ENCODE results near the gene CLPTM1L.
A peak's percentile ranks its signal among the peaks of the same experiment; 100 is the strongest.
"Not testable (repeated sequence)": the region's sequence is repeated elsewhere in the genome, so short reads cannot be mapped to it uniquely, and the experiment has no call there.

The CLPTM1L gene

DNA sequence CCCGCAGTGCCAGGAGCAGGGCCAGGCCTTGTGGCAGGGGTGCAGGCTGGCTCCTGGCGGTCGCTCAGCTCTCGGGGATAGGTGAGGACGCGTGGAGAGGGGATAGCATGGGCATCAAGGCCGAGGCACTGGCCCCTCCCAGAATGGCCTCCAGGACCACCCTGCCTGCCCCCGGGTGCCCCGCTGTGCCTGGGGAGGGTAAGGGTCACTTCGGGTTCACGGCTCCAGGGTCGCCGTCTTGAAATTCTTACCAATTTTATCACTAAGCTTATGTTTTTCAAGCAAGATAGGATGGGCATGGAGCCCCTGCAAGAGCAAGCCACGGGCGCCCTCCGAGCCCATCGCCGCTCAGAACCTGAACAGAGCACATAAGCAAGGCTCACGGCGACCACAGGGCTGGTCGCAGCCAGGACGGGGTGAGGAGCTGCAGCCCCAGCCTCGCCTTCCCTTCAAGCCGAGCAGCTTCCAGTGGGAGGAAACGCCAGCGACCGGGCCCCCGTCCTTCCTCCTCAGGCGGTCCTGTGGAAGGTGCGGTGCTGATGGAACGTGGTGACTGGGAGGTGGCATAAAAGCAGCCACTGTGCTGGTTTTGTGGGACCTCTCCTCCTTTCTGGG lies 14.2 kb upstream of the CLPTM1L start:
- DNase-seq, result no peak

DNA sequence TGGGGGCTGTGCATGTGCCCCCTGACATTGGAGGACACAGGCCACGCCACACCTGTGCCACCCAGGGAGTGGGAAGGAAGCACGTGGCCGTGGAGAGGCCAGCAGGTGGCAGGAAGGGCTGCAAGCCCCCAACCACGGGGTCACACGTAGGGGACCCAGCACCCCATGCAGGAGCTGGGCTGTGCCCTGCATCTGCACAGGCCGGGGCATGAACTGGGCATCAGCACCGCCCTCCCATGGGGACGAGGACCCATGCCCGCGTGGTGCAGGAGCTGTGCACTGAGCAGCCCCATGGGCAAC lies 13.8 kb upstream of the CLPTM1L start:
- no peak for DNase-seq

DNA sequence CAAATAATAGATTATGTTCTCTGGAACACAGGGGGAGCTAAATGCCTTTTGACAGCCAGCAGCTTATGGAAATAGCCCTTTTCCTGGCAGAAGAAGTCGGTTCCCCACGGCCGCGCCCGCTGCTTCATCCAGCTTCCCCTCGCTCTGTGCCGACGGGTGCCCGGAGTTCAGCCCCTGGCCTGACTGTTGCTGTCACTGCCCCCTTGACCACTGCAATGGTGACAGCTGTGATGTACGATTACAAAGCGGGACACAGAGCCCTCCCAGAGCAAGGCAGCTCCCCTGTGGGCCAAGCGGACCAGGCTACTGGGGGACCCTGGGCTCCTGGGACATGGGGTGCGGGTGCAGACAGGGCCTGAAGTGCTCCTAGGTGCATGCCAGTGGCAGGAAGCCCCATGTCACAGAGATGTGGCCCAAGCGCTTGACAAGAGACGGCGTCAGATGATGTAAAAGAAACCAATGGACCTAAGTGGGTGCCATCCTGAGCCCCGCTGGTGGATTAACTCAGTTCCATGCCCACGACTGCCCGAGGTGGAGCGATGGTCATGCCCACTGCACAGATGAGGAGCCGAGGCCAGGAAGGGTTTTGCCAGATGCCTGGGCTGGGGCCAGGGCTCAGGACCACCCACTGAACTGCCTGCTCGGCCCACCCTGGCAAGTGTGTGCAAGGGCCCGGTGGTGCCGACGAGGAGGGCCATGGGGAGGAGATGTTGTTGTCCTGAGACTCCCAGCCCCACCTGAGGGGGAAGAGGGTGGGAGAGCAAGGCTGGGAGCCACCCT lies 13.2 kb upstream of the CLPTM1L start:
- no peak for DNase-seq

DNA sequence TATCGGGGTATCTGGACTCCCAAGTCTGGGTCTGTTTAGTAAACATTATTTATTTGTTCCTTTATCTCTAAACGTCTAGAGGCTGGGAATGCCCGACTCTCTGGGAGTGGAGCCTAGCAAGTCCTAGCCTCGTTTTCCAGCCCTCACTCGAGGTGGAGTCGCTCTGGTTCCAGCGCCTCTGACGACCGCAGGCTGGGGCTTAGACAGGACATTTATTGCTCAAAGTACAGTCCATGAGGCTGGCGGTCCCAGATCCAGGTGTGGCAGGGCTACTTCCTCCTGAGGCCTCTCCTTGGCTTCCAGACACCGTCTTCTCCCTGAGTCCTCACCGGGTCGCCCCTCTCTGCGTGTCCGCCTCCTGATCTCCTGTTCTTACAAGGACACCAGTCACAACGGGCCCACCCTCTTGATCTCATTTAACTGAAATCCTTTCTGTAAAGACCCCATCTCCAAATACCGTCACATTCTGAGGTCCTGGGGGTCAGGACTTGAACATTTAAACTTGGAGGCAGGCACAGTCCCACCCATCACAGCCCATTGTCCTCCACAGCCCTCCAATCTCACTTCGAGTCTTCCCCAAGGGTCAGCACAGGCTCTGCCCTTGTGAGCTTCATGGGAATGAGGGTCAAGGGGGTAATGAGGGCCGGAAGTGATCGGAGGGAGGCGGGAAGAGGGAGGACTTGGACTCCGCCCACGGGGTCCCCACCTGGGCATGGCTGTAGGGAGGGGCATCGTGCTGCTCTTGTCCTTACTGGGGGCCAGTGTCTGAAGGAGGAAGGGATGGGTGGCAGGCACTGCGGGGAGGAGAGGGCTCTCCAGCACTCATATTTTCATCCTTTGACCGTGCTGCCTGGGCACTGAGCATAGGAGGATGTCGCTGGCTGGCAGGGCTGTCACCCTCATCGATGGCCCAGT lies 12.2 kb upstream of the CLPTM1L start:
- no peak for DNase-seq

DNA sequence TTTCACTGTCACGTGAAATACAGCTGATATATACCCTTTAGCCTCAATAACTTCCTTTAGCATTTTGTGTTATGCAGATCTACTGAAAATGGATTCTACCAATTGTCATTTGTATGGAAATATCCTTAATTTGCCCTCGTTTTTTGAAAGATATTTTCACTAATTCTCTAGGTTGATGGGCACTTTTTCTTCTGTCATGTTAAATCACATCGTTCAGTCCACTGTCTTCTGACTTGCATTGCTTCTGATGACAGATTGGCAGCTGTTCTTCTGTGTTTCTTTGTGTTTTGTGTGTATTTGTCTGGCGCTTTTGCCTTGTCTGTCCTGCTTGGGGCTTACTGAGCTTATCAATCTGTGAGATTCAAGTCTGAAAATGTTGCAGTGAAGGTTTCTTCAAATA lies 9.7 kb upstream of the CLPTM1L start:
- DNase-seq, result no peak

DNA sequence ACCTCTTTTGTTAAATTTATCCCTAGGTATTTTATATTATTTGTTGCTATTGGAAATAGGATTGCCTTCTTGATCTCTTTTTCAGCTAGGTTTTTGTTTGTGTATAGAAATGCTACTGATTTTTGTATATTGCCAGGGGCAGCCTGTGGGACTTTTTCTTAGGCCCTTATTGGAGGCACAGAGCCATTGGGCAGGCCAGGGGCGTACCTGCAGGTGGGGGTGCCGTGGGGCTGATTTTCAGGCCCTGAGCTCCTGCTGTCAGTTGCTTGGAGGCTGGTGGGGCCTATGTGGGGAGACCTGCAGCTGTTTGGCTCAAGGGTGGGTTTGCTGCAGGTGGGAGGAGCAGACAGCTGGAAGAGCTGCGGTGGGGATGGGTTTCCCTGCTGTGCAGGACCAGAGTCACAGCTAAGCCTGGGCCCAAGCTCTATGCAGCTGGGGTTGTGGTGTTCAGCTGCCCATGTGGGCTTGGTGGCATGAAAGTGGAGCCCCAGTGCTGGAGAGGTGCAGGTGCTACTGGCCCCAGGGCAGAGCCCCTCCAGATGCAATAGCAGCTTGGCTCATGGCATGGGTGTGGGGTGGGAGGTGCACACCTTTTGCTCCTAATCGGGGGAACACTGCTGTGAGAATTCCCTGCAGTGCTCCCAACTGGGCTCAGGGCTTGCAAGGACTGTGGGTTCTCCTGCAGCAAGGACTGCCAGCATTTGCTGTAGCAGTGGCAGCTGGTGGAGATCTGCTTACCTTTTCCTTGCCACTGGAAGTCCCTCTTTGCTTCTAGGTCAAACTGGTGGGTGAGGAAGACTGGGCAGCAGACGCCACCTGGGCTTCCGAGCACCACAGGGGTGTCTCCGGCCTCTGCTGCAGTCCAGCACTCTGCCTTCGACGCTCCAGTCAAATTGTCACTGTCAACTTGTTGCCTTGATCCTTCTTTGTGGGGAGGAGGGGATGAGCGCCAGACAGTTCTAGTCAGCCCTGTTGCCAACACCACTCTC lies 7.6 kb upstream of the CLPTM1L start:
- no peak for DNase-seq

DNA sequence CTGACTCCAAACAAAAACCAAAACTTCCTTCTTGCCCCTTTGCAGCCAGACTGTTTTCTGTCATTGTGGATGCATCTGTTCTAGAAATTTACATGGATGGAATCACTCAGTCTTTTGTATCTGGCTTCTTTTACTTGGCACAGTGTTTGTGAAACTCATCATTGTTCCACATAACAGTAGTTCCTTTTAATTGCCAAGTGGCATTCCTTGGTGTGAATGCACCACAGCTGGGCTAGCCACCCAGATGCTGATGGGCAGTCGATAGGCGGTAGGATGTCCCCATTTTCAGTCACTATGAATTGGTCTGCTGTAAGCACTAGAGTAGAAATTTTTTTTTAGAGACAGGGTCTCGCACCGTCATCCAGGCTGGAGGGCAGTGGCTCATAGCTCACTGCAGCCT lies 6.3 kb upstream of the CLPTM1L start:
- DNase-seq, result no peak

DNA sequence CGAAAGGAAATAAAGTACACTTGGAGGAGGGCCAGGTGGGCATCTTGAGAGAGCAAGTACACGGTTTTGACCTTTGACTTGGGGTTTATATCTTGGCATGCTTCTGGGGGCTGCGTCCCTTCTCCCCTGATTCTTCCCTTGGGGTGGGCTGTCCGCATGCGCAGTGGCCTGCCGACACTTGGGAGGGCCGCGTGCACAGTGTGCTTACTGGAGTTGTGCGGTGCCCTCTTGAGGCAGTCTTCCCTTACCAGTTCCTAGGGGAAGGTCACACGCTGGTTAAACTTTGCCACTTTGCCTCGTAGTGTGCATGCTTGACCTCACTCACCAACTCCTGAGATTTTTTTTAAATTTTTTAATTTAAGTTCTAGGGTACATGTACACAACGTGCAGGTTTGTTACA lies 4.3 kb upstream of the CLPTM1L start:
- no peak for DNase-seq

DNA sequence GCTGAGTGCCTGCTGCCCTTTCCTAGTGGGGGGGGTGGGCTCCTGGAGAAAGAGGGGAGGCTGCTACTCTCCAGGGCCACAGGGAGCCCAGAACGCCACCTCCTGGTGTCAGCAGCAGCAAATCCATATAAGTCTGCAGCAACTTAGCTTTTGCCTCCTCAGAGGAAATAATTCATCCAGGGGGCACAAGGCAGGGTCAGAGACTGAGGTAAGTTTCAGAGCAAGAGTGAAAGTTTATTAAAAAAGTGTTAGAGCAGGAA lies 4.0 kb upstream of the CLPTM1L start:
- no peak for DNase-seq

DNA sequence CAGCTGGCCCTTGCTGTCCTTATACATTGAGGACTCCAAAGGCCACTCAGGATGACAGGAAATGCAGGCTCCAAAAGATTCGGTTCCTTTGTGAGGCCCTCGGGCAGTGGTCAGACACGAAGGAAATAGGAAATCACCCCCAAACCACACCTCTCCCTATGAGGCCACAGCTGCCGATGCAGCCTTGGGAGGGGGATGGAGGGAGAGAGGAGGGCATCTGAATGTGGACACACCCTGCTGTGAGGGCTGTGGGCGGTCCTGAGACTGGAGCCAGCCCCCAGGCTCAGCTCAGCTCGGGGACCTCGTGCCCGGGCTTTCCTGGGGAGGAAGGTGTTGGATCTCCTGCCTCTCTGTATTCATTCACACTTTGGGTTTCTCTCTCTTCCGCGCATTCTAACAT lies 2.7 kb upstream of the CLPTM1L start:
- no peak for DNase-seq

DNA sequence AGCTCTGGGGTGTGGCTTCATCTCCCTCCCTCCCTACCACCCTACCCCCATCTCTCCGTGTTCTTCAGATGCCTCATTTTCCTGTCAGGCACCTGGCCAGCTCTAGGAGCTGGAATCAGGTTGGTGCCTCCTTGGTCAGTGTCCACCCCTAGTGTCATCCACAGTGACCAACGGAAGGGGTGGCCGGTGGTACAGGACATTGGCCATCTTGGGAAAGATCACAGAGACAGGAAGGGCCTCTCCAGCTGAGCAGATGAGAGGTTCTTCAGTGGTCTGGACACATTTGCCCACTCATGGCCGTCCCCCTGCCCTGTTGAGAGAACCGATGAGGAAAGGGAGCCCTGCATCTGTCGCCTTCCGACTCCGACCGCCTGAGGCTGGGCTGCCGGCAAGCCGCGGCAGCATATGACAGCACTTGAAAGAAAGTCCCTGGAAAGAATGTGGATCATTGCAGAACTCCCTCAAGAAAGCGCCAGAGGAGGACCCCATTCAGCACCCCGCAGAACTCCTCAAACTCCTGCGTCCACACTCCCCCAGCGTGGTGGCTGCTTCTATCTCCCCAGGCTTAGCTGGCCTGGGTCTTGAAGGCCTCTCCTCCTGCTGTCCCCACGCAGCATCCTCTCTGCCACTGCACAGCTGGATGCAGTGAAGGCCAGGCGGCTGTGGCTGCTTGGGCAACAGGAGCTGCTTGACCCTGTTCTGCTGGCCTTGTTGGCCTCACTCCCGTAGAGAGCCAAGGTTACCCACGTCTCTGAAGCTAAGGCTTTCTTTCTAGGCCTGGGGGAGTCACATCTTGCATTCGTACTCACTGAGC lies 1.9 kb upstream of the CLPTM1L start:
- DNase-seq, result no peak

DNA sequence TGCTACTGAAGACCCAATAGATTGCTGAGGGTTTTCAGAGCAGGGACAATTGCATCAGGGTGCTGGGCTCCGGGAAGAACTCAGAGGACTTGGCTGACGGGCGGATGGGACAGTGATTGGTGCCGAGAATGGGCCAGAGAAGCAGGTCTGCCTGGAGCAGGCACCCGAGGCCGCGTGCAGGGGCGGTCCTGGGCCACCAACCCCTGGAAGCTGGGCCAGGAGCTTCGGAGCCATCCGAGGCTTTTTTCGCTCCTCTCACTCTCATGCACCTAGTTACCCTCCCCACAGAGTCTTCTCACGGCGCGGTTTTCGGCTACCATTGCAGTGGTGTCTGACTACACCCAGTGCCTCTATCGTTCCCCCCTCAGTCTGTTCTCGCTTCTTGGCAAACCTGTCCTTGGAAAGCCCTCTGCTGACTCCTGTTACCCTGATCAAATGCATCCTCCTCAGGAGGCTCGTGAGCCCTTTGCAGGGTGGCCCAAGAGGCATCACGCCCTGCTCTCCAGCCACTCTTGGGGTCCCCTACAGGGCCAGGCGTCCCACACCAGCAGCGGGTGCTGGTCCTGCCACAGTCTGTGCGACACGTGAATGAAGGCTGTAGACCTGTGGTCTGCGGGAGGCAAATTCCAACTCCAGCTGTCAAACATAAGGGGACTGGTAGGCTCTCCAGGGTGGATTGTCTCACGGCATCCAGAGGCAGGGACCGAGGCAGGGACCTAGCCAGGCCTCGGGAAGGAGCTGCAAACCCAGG lies 1.2 kb upstream of the CLPTM1L start:
- no peak for DNase-seq

DNA sequence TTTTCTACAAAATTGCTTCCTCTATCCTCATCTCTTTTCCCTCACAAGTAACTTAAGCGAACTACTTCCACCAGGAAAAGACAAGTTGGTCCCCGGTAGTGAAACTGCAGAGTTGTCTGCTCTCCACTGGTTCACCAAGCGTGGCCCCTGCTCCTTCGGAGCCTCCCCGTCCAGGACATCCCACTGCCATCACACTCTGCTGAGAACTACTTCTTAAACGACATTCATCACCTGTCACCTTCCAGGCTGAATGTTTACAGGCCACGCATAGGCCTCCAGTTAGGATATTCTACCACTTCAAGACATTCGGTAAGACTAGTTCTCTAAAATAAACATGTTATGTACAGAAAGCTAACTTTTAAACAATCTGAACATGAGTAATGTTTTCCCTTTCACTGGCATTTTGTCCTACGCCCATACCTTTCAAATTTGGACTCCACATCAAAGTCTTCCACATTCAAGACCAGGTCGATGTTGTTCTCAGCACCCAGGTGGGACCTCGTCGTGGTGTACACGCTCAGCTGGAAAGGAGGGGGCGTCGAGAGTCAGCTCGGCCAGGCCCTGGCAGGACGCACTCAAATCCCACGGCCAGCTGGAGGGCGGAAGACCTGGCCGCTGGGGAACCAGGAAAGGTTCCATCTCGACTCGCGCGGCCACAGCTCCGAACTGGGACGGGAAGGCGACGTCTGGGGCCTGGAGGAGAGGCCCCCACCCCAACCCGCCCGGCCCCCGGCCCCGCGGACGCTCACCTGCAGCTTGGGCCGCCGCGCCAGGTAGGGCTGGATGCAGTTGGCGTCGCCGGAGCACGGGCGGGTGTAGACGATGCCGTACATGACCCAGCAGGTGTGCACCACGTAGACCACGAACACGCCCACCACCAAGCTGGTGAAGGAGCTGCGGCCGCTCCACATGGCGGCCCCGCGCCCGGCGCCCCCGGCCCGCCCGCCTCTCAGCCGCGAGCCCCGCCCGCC lies 683 bp downstream of the CLPTM1L start:
- peak in 1 of 5 experiments; percentile 12 for DNase-seq

DNA sequence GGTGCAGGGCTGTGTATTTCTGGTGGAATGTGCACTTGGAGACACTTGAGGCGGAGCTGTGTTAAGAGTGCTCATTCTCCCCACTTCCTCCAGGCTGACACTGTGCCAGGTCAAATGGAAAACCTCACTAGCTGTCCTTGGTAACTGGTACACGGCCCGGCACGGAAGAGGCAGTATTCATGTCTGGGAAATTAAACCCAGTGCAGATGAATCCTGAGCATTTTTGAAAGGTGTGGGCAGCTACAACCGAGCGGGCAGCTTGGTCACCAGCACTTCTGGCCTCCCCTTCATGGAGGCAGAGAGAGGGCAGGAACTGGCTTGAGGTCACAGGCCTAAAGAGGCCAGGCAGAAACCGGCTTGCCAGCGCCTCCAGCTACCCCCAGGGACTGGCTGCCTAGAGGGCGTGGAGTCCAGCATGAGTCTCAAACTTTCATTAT lies 1.6 kb downstream of the CLPTM1L start:
- DNase-seq, result no peak

DNA sequence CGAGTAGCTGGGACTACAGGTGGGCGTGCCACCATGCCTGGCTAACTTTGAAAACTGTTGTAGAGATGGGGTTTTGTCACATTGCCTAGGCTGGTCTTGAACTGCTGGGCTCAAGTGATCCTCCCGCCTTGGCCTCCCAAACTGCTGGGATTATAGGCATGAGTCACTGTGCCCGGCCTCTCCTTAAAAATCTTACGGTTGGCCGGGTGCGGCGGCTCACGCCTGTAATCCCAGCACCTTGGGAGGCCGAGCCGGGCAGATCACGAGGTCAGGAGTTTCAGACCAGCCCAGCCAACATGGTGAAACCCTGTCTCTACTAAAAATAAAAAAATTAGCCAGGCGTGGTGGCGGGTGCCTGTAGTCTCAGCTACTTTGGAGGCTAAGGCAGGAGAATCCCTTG lies 2.2 kb downstream of the CLPTM1L start:
- not testable (repeated sequence) for DNase-seq

DNA sequence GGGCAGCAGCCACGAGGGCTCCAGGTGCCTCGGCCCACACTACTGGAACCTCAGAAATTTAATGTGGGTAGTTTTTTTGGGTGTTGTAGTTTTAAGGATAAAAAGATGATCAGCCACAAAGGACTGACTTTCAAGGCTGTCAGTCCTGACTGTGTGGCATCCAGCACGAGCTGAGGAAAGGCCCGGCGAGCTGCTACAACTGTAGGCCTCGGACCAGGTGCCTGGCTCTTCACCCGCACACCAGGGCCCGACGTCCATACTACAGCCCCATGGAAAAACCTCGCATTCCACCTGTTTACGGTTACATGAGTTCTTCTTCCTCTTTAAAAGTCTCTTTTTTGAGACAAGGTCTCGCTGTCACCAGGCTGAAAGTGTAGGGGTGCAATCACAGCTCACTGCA lies 2.6 kb downstream of the CLPTM1L start:
- no peak for DNase-seq

DNA sequence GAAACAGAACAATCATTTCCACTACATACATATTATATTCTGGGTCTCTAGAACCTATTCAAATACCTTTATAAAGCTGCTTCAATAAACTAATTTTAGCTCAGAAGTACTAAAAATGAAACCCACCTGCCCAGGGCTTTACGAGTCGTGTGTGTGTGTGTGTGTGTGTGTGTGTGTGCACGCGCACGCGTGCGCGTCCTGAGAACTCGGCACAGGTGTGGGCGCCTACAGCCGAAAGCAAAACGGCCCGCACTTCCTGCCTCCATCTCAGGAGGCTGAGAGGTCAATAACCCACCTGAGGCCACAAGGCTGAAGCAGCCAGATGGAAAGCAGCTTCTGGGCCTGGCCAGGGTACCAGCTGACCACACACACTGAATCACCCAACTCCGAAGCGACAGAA lies 3.0 kb downstream of the CLPTM1L start:
- no peak for DNase-seq

DNA sequence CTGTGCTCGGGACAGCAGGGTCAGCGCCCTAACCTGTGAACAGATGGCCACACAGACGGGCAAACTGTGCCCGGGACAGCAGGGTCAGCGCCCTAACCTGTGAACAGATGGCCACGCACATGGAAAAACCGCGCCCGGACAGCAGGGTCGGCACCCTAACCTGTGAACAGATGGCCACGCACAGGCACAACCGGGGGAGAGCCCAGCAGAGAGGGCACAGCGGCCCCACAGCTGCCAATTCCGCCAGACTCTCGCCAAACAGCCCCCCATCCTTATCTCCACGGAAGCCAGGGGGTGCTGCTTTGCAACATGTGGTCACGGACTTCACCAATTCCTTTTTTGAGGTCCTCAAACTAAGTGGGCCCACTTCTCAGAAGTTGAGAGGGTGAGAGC lies 5.1 kb downstream of the CLPTM1L start:
- not testable (repeated sequence) for DNase-seq

DNA sequence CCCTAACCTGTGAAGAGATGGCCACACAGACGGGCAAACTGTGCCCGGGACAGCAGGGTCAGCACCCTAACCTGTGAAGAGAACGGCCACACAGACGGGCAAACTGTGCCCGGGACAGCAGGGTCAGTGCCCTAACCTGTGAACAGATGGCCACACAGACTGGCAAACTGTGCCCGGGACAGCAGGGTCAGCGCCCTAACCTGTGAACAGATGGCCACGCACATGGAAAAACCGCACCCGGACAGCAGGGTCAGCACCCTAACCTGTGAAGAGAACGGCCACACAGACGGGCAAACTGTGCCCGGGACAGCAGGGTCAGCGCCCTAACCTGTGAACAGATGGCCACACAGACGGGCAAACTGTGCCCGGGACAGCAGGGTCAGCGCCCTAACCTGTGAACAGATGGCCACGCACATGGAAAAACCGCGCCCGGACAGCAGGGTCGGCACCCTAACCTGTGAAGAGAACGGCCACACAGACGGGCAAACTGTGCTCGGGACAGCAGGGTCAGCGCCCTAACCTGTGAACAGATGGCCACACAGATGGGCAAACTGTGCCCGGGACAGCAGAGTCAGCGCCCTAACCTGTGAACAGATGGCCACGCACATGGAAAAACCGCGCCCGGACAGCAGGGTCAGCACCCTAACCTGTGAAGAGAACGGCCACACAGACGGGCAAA lies 5.6 kb downstream of the CLPTM1L start:
- not testable (repeated sequence) for DNase-seq
